Suprapubic skin (tissue), 4 donors: Measurements from ENCODE around the gene SYTL4. TPM values are rescaled to one million over a fixed set of nuclear protein-coding genes. Genes with fewer than 3 reads are reported as not detected.
"Not testable (repeated sequence)": the region's sequence is repeated elsewhere in the genome, so short reads cannot be mapped to it uniquely, and the experiment has no call there.

Experiments
- DNase-seq, 2 donors: peaks; one replicate each; pipeline ENCODE4 v3.0.0-alpha.2; 2019; ENCODE audit warnings: low spot score in 2 of 2
- H3K27ac ChIP-seq: fragments of 200-600 bp; sonication (generic); one replicate; pipeline ENCODE4 v1.5.1; 2019
- H3K27me3 ChIP-seq: fragments of 200-600 bp; sonication (generic); one replicate; pipeline ENCODE4 v1.5.1; 2019
- H3K36me3 ChIP-seq: fragments of 200-600 bp; sonication (generic); one replicate; pipeline ENCODE4 v1.5.1; 2019
- H3K4me1 ChIP-seq: fragments of 200-600 bp; sonication (generic); one replicate; pipeline ENCODE4 v1.5.1; 2019
- H3K4me3 ChIP-seq: fragments of 200-600 bp; sonication (generic); one replicate; pipeline ENCODE4 v1.5.1; 2019; ENCODE audit warnings: mild to moderate bottlenecking
- H3K9me3 ChIP-seq: fragments of 200-600 bp; sonication (generic); one replicate; pipeline ENCODE4 v1.5.1; 2019
- CTCF ChIP-seq, 2 donors: fragments of 200-600 bp in 1 of 2; fragments of 450-650 bp in 1 of 2; sonication (generic) in 1 of 2; IDR thresholded peaks; one replicate each; pipeline ENCODE4 v1.5.1; 2016 to 2019; ENCODE audit warnings: antibody characterized with exemption in 2 of 2, mild to moderate bottlenecking in 1 of 2, moderate library complexity in 1 of 2
- EP300 ChIP-seq: sonication (generic); formaldehyde crosslinking; IDR thresholded peaks from one replicate; pipeline ENCODE4 v1.6.1; 2017; ENCODE audit warnings: antibody characterized with exemption
- POLR2A ChIP-seq, 2 donors: fragments of 450-650 bp; IDR thresholded peaks; one replicate each; pipeline ENCODE4 v1.6.1; 2017; ENCODE audit warnings: antibody characterized with exemption in 2 of 2, mild to moderate bottlenecking in 2 of 2, moderate library complexity in 2 of 2
- POLR2AphosphoS5 ChIP-seq, 3 donors: sonication (generic); formaldehyde crosslinking; IDR thresholded peaks; one replicate each; pipeline ENCODE4 v1.6.1; 2017; ENCODE audit warnings: antibody characterized with exemption in 3 of 3
- WGBS: methylation state at CpG from one replicate; pipeline ENCODE4 v1.1.5; 2018; 5-methylcytosine and 5-hydroxymethylcytosine counted together
- total RNA-seq, 4 donors: library from RNA; depleted of rRNA; stranded (reverse); fragments of >200 nt; gene quantifications; one replicate each; pipeline ENCODE4 v1.1.0, GENCODE V29; 2016

Gene SYTL4
- total RNA-seq, 4 donors from 2014 or later, result 0.57 to 6.4 (median 3.0) TPM

GRCh38 chrX:100747090-100747489 lies 15.2 kb upstream of the SYTL4 start:
- Histone ChIP-seq H3K4me1 (no peaks in the 10 kb centered on the region), H3K27me3 (no peaks in the 10 kb centered on the region), H3K36me3 (no peaks in the 10 kb centered on the region), H3K27ac (peak overlapping the region; percentile 41), H3K4me3 (no peak overlapping the region), H3K9me3 (no peaks in the 10 kb centered on the region)
- WGBS, result 25% methylated on average over 3 of the region's 3 CpGs
- TF ChIP-seq CTCF (IDR thresholded peaks at IDR 0.05) (no peak), POLR2A (IDR thresholded peaks at IDR 0.05) (no peak), POLR2AphosphoS5 (IDR thresholded peaks at IDR 0.05) (no peak), EP300 (no peak)
- no peak for DNase-seq

- H3K27me3 ChIP-seq, result no peaks in the 10 kb centered on the region
Measured at GRCh38 chrX:100745806-100746537, 14.1 kb upstream of the SYTL4 start.

GRCh38 chrX:100745205-100745604 lies 13.3 kb upstream of the SYTL4 start:
- H3K27ac ChIP-seq, result peak overlapping the region; percentile 63
- H3K9me3 ChIP-seq, result no peaks in the 10 kb centered on the region
- WGBS, result 47% methylated on average over 1 of the region's 1 CpG
- no peak for TF ChIP-seq POLR2AphosphoS5 (IDR thresholded peaks at IDR 0.05)
- TF ChIP-seq CTCF (IDR thresholded peaks at IDR 0.05), result no peak
- TF ChIP-seq POLR2A (IDR thresholded peaks at IDR 0.05), result no peak
- no peak for TF ChIP-seq EP300
- no peaks in the 10 kb centered on the region for H3K36me3 ChIP-seq
- no peak overlapping the region for H3K4me3 ChIP-seq
- H3K4me1 ChIP-seq, result no peaks in the 10 kb centered on the region
- DNase-seq, result no peak
- no peaks in the 10 kb centered on the region for H3K27me3 ChIP-seq

More at GRCh38 chrX:100745806-100746537, 14.1 kb upstream of the SYTL4 start:
- Histone ChIP-seq H3K9me3 (no peaks in the 10 kb centered on the region), H3K36me3 (no peaks in the 10 kb centered on the region), H3K27ac (peak overlapping the region; percentile 63), H3K4me3 (no peak overlapping the region), H3K4me1 (no peaks in the 10 kb centered on the region)
- DNase-seq, result no peak
- TF ChIP-seq POLR2A (IDR thresholded peaks at IDR 0.05) (no peak), EP300 (no peak), CTCF (IDR thresholded peaks at IDR 0.05) (no peak), POLR2AphosphoS5 (IDR thresholded peaks at IDR 0.05) (no peak)
- 42% methylated on average over 7 of the region's 7 CpGs for WGBS

GRCh38 chrX:100743009-100743607 lies 11.2 kb upstream of the SYTL4 start:
- 56% methylated on average over 2 of the region's 2 CpGs for WGBS
- Histone ChIP-seq H3K36me3 (no peaks in the 10 kb centered on the region), H3K27ac (no peak overlapping the region), H3K4me3 (no peak overlapping the region), H3K4me1 (no peaks in the 10 kb centered on the region), H3K27me3 (no peaks in the 10 kb centered on the region), H3K9me3 (no peaks in the 10 kb centered on the region)
- TF ChIP-seq CTCF (IDR thresholded peaks at IDR 0.05), result no peak
- no peak for DNase-seq

GRCh38 chrX:100724006-100724405 lies 7.9 kb downstream of the SYTL4 start:
- not testable (repeated sequence) for H3K27ac ChIP-seq, H3K36me3 ChIP-seq, H3K4me3 ChIP-seq, H3K9me3 ChIP-seq, H3K4me1 ChIP-seq, DNase-seq, H3K27me3 ChIP-seq
- no CpG with 5 or more reads among the region's 30 CpGs for WGBS
